MV-4-11 (cell line): Measurements from ENCODE around the gene ARL2BP.
"Not testable (repeated sequence)": the region's sequence is repeated elsewhere in the genome, so short reads cannot be mapped to it uniquely, and the experiment has no call there.

Experiments used
- DNase-seq: peaks from one replicate; lab custom pipeline; 2025; lab: John Stamatoyannopoulos, UW

ARL2BP gene

GRCh38 chr16:57244767-57245471 is at the start of gene ARL2BP:
Gene ARL2BP (plus strand): TSS chr16:57245259. CDS start chr16:57245368, 109 bp downstream.
- DNase-seq = peak; percentile 95

DNA sequence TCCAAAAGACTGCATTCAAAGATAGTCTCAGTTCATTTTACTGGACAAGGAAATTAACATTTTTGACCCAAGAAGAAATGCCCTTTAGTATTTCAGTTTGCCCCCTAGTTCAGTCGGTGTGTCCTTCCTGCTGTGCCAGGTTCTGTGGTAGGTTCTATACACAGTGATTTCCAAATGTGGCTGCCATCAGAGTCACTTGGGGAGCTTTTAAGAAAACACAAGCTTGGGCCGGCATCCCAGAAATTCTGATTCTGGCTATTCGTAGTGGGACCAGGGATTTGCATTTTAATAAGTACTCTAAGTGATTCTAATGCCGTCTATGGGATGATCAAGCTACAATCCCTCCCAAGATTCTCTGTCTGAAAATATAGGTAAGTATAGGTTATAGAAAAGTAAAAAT is 48.8 kb upstream of the ARL2BP start:
- no peak for DNase-seq

DNA sequence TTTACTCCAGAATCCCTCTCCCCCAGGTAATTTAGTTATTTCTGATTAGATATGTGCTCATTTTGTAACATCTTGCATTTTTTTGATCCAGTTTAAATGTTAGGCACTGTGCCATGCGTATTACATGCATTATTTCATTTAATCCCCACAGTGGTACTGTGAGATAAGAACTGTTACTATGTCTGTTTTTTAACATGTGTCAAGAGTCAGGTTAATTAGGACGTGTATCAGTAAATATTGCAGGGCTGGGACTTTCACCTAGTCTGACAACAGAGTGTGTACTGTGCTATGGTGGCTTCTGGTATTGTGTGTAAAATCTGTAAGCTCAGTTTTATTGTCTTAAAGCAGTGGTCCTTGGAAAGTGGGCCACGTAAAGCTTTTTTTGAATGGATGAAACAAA is 48.3 kb upstream of the ARL2BP start:
- no peak for DNase-seq

DNA sequence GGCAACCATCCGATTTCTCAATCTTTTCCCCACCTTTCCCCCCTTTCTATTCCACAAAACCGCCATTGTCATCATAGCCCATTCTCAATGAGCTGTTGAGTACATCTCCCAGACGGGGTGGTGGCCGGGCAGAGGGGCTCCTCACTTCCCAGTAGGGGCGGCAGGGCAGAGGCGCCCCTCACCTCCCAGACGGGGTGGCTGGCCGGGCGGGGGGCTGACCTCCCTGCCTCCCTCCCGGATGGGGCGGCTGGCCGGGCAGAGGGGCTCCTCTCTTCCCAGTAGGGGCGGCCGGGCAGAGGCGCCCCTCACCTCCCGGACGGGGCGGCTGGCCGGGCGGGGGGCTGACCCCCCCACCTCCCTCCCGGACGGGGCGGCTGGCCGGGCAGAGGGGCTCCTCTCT is 44.7 kb upstream of the ARL2BP start:
- DNase-seq = not testable (repeated sequence)

DNA sequence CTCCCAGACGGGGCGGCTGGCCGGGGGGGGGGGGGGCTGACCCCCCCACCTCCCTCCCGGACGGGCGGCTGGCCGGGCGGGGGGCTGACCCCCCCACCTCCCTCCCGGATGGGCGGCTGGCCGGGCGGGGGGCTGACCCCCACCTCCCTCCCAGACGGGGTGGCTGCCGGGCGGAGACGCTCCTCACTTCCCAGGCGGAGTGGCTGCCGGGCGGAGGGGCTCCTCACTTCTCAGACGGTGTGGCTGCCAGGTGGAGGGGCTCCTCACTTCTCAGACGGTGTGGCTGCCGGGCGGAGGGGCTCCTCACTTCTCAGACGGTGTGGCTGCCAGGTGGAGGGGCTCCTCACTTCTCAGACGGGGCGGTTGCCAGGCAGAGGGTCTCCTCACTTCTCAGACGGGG is 44.1 kb upstream of the ARL2BP start:
- DNase-seq = not testable (repeated sequence)

GRCh38 chr16:57202095-57202886 is 42.8 kb upstream of the ARL2BP start:
- DNase-seq = no peak

DNA sequence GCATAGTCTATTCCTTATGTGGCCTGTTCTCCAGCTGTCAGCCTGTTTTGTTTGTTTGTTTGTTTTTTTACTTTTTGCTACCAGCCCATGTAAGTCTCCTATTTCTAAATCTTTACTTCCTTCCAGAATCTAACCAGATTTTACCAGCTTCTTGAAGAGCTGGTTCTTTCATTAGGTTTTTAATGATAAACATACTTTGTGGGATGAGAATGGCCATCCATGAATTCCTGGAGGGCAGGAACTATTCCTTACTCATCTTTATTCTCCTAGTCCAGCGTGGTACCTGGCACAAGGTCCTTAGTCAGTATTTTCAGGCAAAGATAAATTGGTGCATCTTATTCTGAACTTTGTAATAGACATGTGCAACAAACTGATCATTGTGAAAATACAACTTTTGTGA is 41.6 kb upstream of the ARL2BP start:
- DNase-seq = no peak

DNA sequence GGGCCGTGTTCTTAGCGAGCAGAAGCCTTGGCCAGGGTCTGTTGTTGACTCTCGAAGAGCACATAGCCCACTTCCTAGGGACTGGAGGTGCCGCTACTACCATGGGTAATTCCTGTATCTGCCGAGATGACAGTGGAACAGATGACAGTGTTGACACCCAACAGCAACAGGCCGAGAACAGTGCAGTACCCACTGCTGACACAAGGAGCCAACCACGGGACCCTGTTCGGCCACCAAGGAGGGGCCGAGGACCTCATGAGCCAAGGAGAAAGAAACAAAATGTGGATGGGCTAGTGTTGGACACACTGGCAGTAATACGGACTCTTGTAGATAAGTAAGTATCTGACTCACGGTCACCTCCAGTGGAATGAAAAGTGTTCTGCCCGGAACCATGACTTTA is 40.4 kb upstream of the ARL2BP start:
- no peak for DNase-seq

- DNase-seq = no peak
These were observed 36.1 kb upstream of the ARL2BP start for GRCh38 chr16:57208926-57209325.

DNA sequence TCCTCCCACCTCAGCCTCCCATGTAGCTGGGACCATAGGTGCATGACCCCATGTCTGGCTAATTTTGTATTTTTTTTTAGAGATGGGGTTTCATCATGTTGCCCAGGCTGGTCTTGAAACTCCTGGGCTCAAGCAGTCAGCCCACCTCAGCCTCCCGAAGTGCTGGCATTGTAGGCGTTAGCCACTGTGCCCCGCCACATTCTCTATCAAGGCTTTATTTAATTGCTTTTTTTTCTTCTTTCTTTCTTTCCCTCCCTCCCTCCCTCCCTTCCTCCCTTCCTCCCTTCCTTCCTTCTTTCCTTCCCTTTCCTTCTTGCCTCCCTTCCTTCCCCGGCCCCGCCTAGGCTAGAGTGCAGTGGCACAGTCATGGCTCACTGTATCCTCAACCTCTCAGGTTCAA is 35.3 kb upstream of the ARL2BP start:
- DNase-seq = no peak

DNA sequence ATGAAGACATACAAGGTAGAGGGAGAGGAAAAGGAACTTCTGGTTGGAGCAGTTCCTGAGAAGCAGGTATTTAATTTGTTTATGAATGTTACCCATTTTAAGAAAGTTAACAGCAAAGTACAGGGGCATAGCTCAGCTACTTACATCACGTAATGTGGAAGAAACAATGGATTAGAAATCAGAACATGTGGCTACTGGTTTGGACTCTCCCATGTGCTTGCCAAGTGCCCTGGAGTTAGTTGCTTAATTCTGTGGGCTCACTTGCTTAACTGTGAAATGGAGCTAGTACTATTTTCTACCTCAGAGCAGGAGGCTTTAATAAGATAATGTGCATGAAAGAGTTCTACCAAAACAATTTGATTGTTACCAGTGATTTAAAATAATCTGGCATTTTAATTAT is 31.6 kb upstream of the ARL2BP start:
- peak; percentile 4 for DNase-seq

- DNase-seq = no peak
These were observed 28.1 kb upstream of the ARL2BP start for GRCh38 chr16:57216968-57217367.

DNA sequence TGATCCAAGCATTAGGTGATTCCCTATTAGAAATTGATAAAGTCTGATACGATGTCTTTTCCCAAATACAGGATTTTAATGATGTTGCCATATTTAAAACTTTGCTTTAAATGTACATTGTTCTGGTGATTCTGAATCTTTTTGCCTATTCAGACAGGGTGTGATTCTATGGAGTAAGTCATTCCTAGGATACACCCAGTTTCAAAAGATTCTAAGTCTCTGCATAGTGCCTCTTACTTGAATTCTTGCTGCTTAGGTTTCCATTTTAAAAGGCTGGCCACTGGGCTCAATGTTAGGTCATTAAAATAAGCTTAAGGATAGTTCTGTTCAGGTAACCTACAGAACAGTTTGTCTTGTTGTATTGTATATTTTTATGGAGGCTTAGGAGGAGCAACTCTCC is 22.0 kb upstream of the ARL2BP start:
- DNase-seq = no peak

DNA sequence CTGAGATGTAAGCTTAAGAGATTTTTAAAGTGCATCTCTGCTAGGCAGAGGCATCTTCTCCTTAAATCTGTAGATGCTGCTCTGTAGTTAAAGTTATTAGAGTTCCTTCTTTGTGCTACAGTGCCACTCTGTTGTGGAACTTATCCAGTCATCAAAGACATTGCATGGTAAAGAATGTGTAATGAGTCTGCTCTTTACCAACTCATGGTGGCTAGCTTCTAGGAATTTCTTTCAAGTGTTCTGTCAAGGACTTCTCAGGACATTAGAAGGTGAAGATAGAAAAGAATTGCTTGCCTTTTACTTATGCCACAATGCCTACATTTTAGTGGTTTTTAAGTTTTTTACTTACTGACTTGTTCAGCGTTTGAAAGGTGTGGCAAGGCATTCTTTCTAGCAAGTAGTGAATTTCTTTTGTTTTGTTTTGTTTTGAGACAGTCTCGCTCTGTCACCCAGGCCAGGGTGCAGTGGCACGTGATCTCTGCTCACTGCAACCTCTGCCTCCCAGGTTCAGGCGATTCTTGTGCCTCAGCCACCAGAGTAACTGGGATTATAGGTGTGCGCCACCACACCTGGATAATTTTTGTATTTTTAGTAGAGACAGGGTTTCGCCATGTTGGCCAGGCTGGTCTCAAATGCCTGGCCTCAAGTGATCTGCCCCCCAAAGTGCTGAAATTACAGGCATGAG is 20.3 kb upstream of the ARL2BP start:
- no peak for DNase-seq

DNA sequence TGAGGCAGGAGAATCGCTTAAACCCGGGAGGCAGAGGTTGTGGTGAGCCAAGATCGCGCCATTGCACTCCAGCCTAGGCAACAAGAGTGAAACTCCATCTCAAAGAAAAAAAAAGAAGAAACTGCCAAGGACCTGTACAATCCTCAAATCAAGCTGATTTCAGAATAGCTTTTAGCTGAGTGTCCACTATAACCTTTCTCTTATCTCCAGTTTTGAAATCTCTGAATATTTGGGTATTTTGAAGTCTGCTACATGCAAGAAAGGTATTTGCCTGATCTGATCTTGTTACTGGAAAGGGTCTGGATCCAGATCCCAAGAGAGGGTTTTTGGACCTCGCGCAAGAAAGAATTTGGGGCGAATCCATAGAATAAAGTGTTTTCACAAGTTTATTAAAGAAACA is 19.1 kb upstream of the ARL2BP start:
- DNase-seq = no peak

- no peak for DNase-seq
These were observed 18.1 kb upstream of the ARL2BP start for GRCh38 chr16:57226701-57227621.

DNA sequence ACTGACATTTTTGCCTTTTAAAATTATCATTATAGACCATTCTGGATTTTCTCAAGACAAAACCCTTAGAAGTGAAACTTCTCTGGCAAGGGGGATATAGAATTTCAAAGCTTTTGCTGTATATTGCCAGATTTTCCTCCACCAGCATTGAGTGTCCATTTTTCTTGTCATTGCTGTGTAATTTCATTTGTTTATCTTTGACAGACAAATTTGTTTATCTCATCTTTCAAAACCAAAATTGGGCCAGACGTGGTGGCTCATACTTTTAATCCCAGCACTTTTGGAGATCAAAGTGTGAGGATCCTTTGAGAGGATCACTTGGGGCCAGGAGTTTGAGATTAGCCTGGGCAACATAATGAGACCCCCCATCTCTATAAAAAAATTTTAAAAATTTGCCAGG is 16.0 kb upstream of the ARL2BP start:
- DNase-seq = no peak

- no peak for DNase-seq
These were observed 13.2 kb upstream of the ARL2BP start for GRCh38 chr16:57231821-57232350.

DNA sequence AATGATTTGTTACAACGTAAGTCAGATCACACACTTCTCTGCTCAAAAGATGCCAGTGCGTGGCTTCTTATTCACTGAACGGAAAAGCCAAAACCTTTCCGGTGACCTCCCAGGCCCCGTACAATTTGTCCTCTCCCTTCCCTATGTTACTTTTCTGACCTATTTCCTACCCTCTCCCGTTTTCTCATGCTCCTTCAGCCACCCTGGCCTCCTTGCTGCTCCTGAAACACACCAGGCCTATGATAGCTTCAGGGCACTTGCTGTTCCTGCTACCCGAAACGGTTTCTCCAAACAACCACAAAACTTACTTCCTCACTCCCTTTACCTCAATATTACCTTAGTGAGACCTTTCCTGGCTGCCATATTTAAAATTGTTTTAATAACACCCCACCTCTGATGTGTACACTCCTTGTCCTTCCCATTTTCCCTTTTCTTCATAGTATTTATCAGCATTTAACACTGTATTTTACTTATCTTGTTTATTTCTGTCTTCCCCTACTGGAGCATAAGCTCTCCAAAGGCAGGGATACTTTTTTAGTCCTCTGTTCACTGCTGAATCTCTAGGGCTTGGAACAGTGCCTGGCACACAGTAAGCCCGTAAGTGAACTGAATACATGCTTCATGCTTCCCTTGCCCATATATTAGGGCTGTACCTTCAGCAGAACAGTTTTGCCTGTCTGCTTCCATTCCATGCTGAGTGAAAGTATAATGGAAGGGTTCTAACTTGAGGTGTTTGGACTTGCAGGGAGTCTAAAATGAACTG is 10.9 kb upstream of the ARL2BP start:
- no peak for DNase-seq

DNA sequence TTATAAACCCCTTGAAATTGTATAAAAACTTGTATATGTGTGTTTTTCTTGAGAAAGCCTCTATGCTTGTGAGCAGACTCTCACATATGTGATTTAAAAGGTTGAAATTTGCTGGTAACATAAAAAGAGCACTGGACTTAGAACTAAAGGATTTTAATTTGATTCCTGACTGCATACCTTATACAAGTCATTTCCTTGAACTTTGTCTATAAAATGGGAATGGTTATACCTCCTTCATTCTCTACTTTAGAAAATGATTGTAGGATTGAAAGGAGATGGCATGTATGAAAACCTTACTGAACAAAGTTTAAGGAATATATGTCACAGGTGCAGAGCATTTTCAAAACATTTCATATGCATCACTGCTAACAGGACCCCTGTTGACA is 10.4 kb upstream of the ARL2BP start:
- DNase-seq = no peak
